Measurements from ENCODE around the gene VTI1A. TPM values are rescaled to one million over a fixed set of nuclear protein-coding genes. Genes with fewer than 3 reads are reported as not detected.

The VTI1A gene
- total and polyA plus RNA-seq, 2 of the 8 experiments (the other 6 are each of a cell fraction or from before 2014, with no cell fraction given): 6.0 to 20.0 TPM

DNA sequence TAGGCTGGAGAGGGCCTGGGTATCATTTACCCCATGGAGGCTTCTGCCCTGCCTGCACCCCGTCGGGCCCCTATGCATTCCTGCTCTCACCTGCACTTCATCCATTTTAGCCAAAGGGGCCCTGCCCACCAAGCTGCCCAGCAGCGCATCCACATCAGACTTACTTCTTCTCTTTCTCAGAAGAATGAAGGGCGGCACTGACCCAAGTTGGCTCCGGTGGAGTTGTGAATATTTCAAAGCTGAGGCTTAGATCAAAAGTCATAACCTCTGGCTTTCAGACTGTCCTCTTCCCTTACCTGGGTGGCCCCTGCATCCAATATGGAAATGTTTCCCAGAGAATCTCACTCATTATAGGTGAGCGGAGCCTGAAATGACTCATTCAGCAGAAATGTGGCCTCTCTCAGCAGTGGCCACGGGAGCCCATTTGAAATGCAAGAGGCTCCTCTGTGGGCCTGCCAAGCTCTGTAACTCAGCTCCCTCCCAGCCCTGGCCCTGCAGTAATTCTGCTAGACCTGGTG is 385.4 kb downstream of the VTI1A start (continued):
- TF ChIP-seq, protein P1, sequence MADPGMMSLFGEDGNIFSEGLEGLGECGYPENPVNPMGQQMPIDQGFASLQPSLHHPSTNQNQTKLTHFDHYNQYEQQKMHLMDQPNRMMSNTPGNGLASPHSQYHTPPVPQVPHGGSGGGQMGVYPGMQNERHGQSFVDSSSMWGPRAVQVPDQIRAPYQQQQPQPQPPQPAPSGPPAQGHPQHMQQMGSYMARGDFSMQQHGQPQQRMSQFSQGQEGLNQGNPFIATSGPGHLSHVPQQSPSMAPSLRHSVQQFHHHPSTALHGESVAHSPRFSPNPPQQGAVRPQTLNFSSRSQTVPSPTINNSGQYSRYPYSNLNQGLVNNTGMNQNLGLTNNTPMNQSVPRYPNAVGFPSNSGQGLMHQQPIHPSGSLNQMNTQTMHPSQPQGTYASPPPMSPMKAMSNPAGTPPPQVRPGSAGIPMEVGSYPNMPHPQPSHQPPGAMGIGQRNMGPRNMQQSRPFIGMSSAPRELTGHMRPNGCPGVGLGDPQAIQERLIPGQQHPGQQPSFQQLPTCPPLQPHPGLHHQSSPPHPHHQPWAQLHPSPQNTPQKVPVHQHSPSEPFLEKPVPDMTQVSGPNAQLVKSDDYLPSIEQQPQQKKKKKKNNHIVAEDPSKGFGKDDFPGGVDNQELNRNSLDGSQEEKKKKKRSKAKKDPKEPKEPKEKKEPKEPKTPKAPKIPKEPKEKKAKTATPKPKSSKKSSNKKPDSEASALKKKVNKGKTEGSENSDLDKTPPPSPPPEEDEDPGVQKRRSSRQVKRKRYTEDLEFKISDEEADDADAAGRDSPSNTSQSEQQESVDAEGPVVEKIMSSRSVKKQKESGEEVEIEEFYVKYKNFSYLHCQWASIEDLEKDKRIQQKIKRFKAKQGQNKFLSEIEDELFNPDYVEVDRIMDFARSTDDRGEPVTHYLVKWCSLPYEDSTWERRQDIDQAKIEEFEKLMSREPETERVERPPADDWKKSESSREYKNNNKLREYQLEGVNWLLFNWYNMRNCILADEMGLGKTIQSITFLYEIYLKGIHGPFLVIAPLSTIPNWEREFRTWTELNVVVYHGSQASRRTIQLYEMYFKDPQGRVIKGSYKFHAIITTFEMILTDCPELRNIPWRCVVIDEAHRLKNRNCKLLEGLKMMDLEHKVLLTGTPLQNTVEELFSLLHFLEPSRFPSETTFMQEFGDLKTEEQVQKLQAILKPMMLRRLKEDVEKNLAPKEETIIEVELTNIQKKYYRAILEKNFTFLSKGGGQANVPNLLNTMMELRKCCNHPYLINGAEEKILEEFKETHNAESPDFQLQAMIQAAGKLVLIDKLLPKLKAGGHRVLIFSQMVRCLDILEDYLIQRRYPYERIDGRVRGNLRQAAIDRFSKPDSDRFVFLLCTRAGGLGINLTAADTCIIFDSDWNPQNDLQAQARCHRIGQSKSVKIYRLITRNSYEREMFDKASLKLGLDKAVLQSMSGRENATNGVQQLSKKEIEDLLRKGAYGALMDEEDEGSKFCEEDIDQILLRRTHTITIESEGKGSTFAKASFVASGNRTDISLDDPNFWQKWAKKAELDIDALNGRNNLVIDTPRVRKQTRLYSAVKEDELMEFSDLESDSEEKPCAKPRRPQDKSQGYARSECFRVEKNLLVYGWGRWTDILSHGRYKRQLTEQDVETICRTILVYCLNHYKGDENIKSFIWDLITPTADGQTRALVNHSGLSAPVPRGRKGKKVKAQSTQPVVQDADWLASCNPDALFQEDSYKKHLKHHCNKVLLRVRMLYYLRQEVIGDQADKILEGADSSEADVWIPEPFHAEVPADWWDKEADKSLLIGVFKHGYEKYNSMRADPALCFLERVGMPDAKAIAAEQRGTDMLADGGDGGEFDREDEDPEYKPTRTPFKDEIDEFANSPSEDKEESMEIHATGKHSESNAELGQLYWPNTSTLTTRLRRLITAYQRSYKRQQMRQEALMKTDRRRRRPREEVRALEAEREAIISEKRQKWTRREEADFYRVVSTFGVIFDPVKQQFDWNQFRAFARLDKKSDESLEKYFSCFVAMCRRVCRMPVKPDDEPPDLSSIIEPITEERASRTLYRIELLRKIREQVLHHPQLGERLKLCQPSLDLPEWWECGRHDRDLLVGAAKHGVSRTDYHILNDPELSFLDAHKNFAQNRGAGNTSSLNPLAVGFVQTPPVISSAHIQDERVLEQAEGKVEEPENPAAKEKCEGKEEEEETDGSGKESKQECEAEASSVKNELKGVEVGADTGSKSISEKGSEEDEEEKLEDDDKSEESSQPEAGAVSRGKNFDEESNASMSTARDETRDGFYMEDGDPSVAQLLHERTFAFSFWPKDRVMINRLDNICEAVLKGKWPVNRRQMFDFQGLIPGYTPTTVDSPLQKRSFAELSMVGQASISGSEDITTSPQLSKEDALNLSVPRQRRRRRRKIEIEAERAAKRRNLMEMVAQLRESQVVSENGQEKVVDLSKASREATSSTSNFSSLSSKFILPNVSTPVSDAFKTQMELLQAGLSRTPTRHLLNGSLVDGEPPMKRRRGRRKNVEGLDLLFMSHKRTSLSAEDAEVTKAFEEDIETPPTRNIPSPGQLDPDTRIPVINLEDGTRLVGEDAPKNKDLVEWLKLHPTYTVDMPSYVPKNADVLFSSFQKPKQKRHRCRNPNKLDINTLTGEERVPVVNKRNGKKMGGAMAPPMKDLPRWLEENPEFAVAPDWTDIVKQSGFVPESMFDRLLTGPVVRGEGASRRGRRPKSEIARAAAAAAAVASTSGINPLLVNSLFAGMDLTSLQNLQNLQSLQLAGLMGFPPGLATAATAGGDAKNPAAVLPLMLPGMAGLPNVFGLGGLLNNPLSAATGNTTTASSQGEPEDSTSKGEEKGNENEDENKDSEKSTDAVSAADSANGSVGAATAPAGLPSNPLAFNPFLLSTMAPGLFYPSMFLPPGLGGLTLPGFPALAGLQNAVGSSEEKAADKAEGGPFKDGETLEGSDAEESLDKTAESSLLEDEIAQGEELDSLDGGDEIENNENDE (IDR thresholded peaks at IDR 0.05; ENCODE audit: insufficient replicate concordance, low read length): peak; percentile 38
- TF ChIP-seq, protein P2, sequence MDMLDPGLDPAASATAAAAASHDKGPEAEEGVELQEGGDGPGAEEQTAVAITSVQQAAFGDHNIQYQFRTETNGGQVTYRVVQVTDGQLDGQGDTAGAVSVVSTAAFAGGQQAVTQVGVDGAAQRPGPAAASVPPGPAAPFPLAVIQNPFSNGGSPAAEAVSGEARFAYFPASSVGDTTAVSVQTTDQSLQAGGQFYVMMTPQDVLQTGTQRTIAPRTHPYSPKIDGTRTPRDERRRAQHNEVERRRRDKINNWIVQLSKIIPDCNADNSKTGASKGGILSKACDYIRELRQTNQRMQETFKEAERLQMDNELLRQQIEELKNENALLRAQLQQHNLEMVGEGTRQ (IDR thresholded peaks at IDR 0.05; ENCODE audit: low read length): no peak
- TF ChIP-seq SIRT6 (IDR thresholded peaks at IDR 0.05; ENCODE audit: low read length) (no peak), FOSL1 (IDR thresholded peaks at IDR 0.05; ENCODE audit: insufficient read depth, low read depth, low read length) (peak; percentile 85), ASH2L (IDR thresholded peaks at IDR 0.05; ENCODE audit: low read length) (peak; percentile 94), CHD2 (IDR thresholded peaks at IDR 0.05; ENCODE audit: low read length) (no peak; the same call in 1 of the 2 replicates), SP1 (IDR thresholded peaks at IDR 0.05; ENCODE audit: low read depth, low read length) (peak; percentile 67), NRF1 (IDR thresholded peaks at IDR 0.05; ENCODE audit: low read depth, low read length) (no peak), EZH2 (IDR thresholded peaks at IDR 0.05; ENCODE audit: low read depth, low read length, severe bottlenecking) (no peak), CBX5 (IDR thresholded peaks at IDR 0.05; ENCODE audit: low read depth, low read length) (no peak), SP2 (IDR thresholded peaks at IDR 0.05; ENCODE audit: low read length) (no peak)
